HepG2 (cell line): Measurements from ENCODE around the gene COMMD4. TPM values are rescaled to one million over a fixed set of nuclear protein-coding genes. Genes with fewer than 3 reads are reported as not detected.
"Not testable (repeated sequence)": the region's sequence is repeated elsewhere in the genome, so short reads cannot be mapped to it uniquely, and the experiment has no call there.

Experiments
- ATAC-seq: fragments of 200-7000 bp; cut with Tn5 transposase; 3 replicates; pipeline ENCODE4 v1.9.1; 2020; ENCODE audit warnings: mild to moderate bottlenecking, moderate library complexity
- BruUV-seq: library from RNA; stranded (reverse); fragments of 400-500 nt; replicated peaks from 2 replicates; lab custom pipeline; 2021; lab: Mats Ljungman, UMichigan
- CTCF ChIA-PET: fragments of 300-600 bp; formaldehyde crosslinking; extraction: SDS; loops from one replicate; lab custom pipeline; 2021; ENCODE audit warnings: low total read pairs, inconsistent platforms, low intra/inter-chr PET ratio; lab: Yijun Ruan, JAX
- POLR2A ChIA-PET: fragments of 350-600 bp; sonication (Branson Sonifier 250); formaldehyde crosslinking; loops from one replicate; lab custom pipeline; 2020; ENCODE audit warnings: antibody characterized with exemption, inconsistent platforms; lab: Yijun Ruan, JAX
- DNase-seq: peaks from one replicate; pipeline ENCODE4 v3.0.0-alpha.2; 2015; ENCODE audit warnings: low spot score
- FAIRE-seq: peaks from 3 replicates; lab custom pipeline; 2011; peaks lifted over from hg19 to GRCh38; lab: Jason Lieb, UNC
- H2AFZ ChIP-seq: one replicate; pipeline ENCODE4 v1.6.1; 2011; ENCODE audit warnings: low read length, inconsistent platforms
- H3K27ac ChIP-seq: fragments of 300-600 bp; 3 replicates; pipeline ENCODE4 v1.8.0; 2011; ENCODE audit warnings: mixed run types, mild to moderate bottlenecking, mixed read lengths, low read length, inconsistent platforms; ENCODE audit not compliant: insufficient read depth; ENCODE audit errors: extremely low read length
- H3K27me3 ChIP-seq, 2 experiments: fragments of 200-600 bp in 1 of 2; 2 replicates in 1 of 2; 3 replicates in 1 of 2; pipeline versions ENCODE4 v1.6.0 to v1.8.0; 2011; ENCODE audit warnings: low read length in 2 of 2, mild to moderate bottlenecking in 2 of 2, moderate library complexity in 2 of 2, inconsistent platforms in 1 of 2; ENCODE audit not compliant: insufficient read depth in 2 of 2, control insufficient read depth in 1 of 2
- H3K36me3 ChIP-seq, 2 experiments: fragments of 200-600 bp in 1 of 2; replicated peaks in 1 of 2; 2 replicates in 1 of 2; 3 replicates in 1 of 2; pipeline versions ENCODE4 v1.5.1 to v1.8.0; 2011; ENCODE audit warnings: low read length in 2 of 2, inconsistent platforms in 1 of 2; ENCODE audit not compliant: insufficient read depth in 2 of 2, control insufficient read depth in 1 of 2
- H3K4me1 ChIP-seq: 2 replicates; pipeline ENCODE4 v1.5.1; 2012; ENCODE audit warnings: low read length, inconsistent platforms; ENCODE audit not compliant: insufficient read depth
- H3K4me2 ChIP-seq: 2 replicates; pipeline ENCODE4 v1.6.0; 2011; ENCODE audit warnings: low read depth, low read length, inconsistent platforms
- H3K4me3 ChIP-seq, 3 experiments: fragments of 200-600 bp in 1 of 3; sonication (generic), shearing (Covaris generic) in 1 of 3; replicated peaks in 1 of 3; 2 replicates each; pipeline ENCODE4 v1.5.1; 2011 to 2016; ENCODE audit warnings: low read length in 3 of 3, inconsistent platforms in 2 of 3, low read depth in 2 of 3, mild to moderate bottlenecking in 2 of 3, control low read depth in 1 of 3, mixed read lengths in 1 of 3; ENCODE audit not compliant: insufficient read depth in 1 of 3
- H3K79me2 ChIP-seq: one replicate; pipeline ENCODE4 v1.6.1; 2011; ENCODE audit warnings: low read length, inconsistent platforms; ENCODE audit not compliant: insufficient read depth
- H3K9ac ChIP-seq: 2 replicates; pipeline ENCODE4 v1.6.0; 2011; ENCODE audit warnings: mild to moderate bottlenecking, low read depth, low read length, inconsistent platforms; ENCODE audit not compliant: insufficient read depth
- H3K9me3 ChIP-seq: 2 replicates; pipeline ENCODE4 v1.5.1; 2012; ENCODE audit warnings: mild to moderate bottlenecking, low read length
- H4K20me1 ChIP-seq: 2 replicates; pipeline ENCODE4 v1.6.0; 2011; ENCODE audit warnings: inconsistent platforms, mild to moderate bottlenecking, low read length, moderate library complexity; ENCODE audit not compliant: insufficient read depth
- ARID4A ChIP-seq: sonication (generic); formaldehyde crosslinking; IDR thresholded peaks from 2 replicates; pipeline ENCODE4 v1.5.0; 2020; ENCODE audit warnings: mild to moderate bottlenecking, missing genetic modification reagents, borderline replicate concordance
- E2F1 ChIP-seq: sonication (generic); formaldehyde crosslinking; IDR thresholded peaks from 2 replicates; pipeline ENCODE4 v1.5.0; 2020; ENCODE audit warnings: missing genetic modification reagents
- SRSF9 ChIP-seq: fragments of 200-400 bp; formaldehyde crosslinking; IDR thresholded peaks from 2 replicates; pipeline ENCODE4 v1.6.1; 2018; ENCODE audit warnings: borderline replicate concordance, mild to moderate bottlenecking, low read depth, low read length; ENCODE audit not compliant: insufficient read depth, poor library complexity, severe bottlenecking
- ZFP91 ChIP-seq: sonication (generic); formaldehyde crosslinking; IDR thresholded peaks from 2 replicates; pipeline ENCODE4 v1.9.0; 2022; ENCODE audit warnings: missing genetic modification reagents, mild to moderate bottlenecking, borderline replicate concordance
- ZNF12 ChIP-seq: sonication (generic); formaldehyde crosslinking; IDR thresholded peaks from 2 replicates; pipeline ENCODE4 v1.5.0; 2020; ENCODE audit warnings: missing genetic modification reagents
- WGBS: methylation state at CpG from one replicate; pipeline ENCODE4 v1.1.6; 2017; ENCODE audit warnings: low lambda C conversion rate; 5-methylcytosine and 5-hydroxymethylcytosine counted together
- in situ Hi-C: cut with HindIII; loops from 2 replicates; pipeline ENCODE4 v1.10.0; 2017; ENCODE audit warnings: low pct_unique_long_range_greater_than_20kb; ENCODE audit not compliant: extremely low pct_ligation_motif_present
- intact Hi-C: fragments of 100-400 bp; cut with micrococcal nuclease; formaldehyde crosslinking; loops from one replicate; pipeline ENCODE4 v1.10.0; 2022; ENCODE audit not compliant: unreplicated experiment
- polyA plus RNA-seq, 8 experiments: library from polyadenylated mRNA; depleted of rRNA in 3 of 8; stranded (reverse) in 7 of 8; unstranded in 1 of 8; fragments of >200 nt; fragmentation: Illumina TruSeq in 4 of 8; extraction: Trizol in 4 of 8; gene quantifications; 2 replicates each; pipeline versions ENCODE4 v1.2.1 to v1.2.3, GENCODE V29; 2011 to 2016; ENCODE audit warnings: low read depth in 4 of 8, missing spikeins in 1 of 8, mixed read lengths in 1 of 8; ENCODE audit not compliant: insufficient read depth in 1 of 8
- total RNA-seq, 5 experiments: library from RNA; depleted of rRNA; stranded (reverse); fragments of >200 nt; fragmentation: Illumina TruSeq; extraction: Trizol; gene quantifications; 2 replicates each; pipeline ENCODE4 v1.2.3, GENCODE V29; 2016; ENCODE audit warnings: low read depth in 1 of 5

The COMMD4 gene
- total and polyA plus RNA-seq, 2 of the 13 experiments (the other 11 are each of a cell fraction or from before 2014, with no cell fraction given): 45.8 to 89.9 TPM

- TF ChIP-seq ARID4A (CRISPR knock-in tag) (no peak), ZFP91 (peak; percentile 50; the same call in 1 of the 2 replicates), E2F1 (CRISPR knock-in tag) (no peak), ZNF12 (CRISPR knock-in tag) (no peak), SRSF9 (no peak)
Measured at GRCh38 chr15:75348562-75349350, 12.9 kb downstream of the COMMD4 start (continued).

GRCh38 chr15:75349351-75349669, 13.4 kb downstream of the COMMD4 start:
- H3K36me3 ChIP-seq, in situ Hi-C loops, H3K9ac ChIP-seq, intact Hi-C loops, BruUV-seq, H3K27ac ChIP-seq, FAIRE-seq, H2AFZ ChIP-seq, H4K20me1 ChIP-seq, ATAC-seq, DNase-seq, H3K9me3 ChIP-seq, H3K27me3 ChIP-seq, CTCF ChIA-PET, H3K4me3 ChIP-seq, H3K79me2 ChIP-seq, H3K4me2 ChIP-seq, POLR2A ChIA-PET: not testable (repeated sequence)
- 100% methylated on average over 5 of the region's 8 CpGs for WGBS
- H3K4me1 ChIP-seq: peaks cover 22% of the 10 kb centered on the region
